ENCODE data around the gene CHRNB2. TPM values are rescaled to one million over a fixed set of nuclear protein-coding genes. Genes with fewer than 3 reads are reported as not detected.

Gene CHRNB2
- total RNA-seq, 2 donors from 2014 or later, result 0.52 to 7.6 TPM

DNA sequence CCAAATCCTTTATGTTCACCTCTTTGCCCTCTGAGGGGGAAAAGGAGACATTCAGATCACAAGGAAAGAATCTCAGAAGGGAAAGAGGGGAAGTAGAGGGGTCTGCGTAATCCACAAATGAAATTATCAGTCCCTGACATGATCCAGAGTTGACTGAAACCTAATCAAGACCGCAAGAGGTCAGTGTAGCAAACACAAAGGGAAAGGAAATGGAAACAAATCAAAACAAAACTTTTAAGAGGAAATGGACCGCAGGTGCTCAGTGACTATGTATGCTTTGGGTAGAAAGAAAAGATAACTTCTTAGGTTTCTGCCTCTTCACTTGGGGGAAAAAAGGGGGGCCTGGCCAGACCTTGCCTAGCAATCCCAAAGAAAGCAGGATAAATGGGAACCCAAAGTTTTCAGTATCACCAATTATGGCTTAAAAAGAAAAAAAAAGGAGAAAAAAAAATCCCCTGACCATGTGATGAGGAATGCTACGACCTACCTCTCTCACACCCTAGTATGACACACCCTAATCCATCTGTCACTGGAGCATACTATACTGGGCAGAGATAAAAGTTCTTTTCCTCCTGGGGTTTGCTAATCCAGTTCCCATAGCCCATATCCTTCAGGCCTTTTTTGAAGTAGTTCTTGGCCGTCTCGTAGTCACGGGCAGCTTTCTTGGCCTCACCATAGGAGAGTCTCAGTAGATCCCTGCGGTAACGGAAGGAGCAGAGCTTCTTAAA lies 16.9 kb downstream of the CHRNB2 start:
- TF ChIP-seq, protein P1, sequence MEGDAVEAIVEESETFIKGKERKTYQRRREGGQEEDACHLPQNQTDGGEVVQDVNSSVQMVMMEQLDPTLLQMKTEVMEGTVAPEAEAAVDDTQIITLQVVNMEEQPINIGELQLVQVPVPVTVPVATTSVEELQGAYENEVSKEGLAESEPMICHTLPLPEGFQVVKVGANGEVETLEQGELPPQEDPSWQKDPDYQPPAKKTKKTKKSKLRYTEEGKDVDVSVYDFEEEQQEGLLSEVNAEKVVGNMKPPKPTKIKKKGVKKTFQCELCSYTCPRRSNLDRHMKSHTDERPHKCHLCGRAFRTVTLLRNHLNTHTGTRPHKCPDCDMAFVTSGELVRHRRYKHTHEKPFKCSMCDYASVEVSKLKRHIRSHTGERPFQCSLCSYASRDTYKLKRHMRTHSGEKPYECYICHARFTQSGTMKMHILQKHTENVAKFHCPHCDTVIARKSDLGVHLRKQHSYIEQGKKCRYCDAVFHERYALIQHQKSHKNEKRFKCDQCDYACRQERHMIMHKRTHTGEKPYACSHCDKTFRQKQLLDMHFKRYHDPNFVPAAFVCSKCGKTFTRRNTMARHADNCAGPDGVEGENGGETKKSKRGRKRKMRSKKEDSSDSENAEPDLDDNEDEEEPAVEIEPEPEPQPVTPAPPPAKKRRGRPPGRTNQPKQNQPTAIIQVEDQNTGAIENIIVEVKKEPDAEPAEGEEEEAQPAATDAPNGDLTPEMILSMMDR (IDR thresholded peaks at IDR 0.05), result no peak
- no peak for TF ChIP-seq POLR2A (IDR thresholded peaks at IDR 0.05)
- Histone ChIP-seq H3K27ac (no peak overlapping the region), H3K9me3 (no peaks in the 10 kb centered on the region), H3K4me3 (no peak overlapping the region), H3K27me3 (no peaks in the 10 kb centered on the region), H3K4me1 (no peaks in the 10 kb centered on the region), H3K36me3 (replicated peaks in 1 of 2; ENCODE audit: insufficient read depth in 1 of 2, low read depth in 2 of 2) (peaks cover 19 to 76% of the 10 kb centered on the region in 2 donors)
- intact Hi-C loops (cut with DNase I), result loop anchor here (10.0 kb wide), 1 partner anchor 60 kb away; no protein-coding TSS in a partner anchor
- no peak for DNase-seq
- WGBS, 2 donors, result 86 to 88% methylated on average over 9 of the region's 9 CpGs
- no peak for ATAC-seq

DNA sequence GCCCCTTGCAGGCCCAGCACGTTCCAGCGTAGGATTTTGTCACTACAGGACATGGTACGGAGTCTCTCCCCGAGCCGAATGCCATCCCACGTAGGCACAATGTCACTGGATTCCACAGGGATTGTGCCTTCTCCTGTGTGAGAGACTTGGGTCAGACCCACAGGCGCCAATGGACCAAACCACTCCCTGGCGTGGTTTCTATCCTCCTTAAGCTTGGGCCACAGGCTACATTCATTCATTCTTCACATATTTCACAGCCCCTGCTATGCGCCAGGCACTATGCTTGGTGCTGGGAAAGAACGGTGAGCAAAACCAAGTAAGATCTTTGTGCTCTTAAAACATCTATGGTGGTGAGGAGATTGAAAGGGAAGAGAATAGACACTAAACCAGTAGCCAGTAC lies 18.7 kb downstream of the CHRNB2 start:
- WGBS, 2 donors, result 81 to 84% methylated on average over 4 to 10 of the region's 10 CpGs
- TF ChIP-seq, protein P1 (IDR thresholded peaks at IDR 0.05), result no peak
- no peak for TF ChIP-seq POLR2A (IDR thresholded peaks at IDR 0.05)
- DNase-seq (no peak), ATAC-seq (no peak)
- Histone ChIP-seq H3K27ac (no peak overlapping the region), H3K4me3 (no peak overlapping the region), H3K4me1 (no peaks in the 10 kb centered on the region), H3K36me3 (replicated peaks in 1 of 2; ENCODE audit: insufficient read depth in 1 of 2, low read depth in 2 of 2) (peaks cover 20 to 77% of the 10 kb centered on the region in 2 donors), H3K9me3 (no peaks in the 10 kb centered on the region), H3K27me3 (no peaks in the 10 kb centered on the region)
- intact Hi-C loops (cut with DNase I), result loop anchor here (10.0 kb wide), 1 partner anchor 61 kb away; no protein-coding TSS in a partner anchor

DNA sequence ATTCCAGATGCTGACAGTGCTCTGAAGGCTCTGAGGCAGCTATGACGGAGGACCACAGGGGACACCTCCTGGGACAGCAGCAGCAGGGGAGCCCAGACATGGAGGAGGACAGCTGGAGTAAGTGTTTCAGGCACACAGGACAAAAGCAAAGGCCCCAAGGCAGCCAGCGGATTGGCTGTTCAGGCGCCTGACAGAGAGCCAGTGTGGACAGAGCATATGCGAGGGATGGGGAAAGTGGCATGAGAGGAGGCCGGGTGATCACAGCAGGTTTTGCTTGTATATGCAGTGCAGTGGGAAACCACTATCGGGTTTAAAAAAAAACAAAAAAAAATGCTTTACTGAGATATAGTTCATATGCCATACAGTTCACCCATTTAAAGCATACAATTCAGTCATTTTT lies 19.1 kb downstream of the CHRNB2 start:
- intact Hi-C loops (cut with DNase I), result loop anchor here (10.0 kb wide), 1 partner anchor 62 kb away; no protein-coding TSS in a partner anchor
- Histone ChIP-seq H3K27ac (no peak overlapping the region), H3K36me3 (replicated peaks in 1 of 2; ENCODE audit: insufficient read depth in 1 of 2, low read depth in 2 of 2) (peaks cover 20 to 80% of the 10 kb centered on the region in 2 donors), H3K4me1 (no peaks in the 10 kb centered on the region), H3K9me3 (no peaks in the 10 kb centered on the region), H3K27me3 (no peaks in the 10 kb centered on the region), H3K4me3 (no peak overlapping the region)
- TF ChIP-seq, protein P1 (IDR thresholded peaks at IDR 0.05), result no peak
- TF ChIP-seq POLR2A (IDR thresholded peaks at IDR 0.05), result no peak
- DNase-seq, result no peak
- 80 to 86% methylated on average over 6 of the region's 6 CpGs for WGBS, 2 donors
- ATAC-seq, result no peak

DNA sequence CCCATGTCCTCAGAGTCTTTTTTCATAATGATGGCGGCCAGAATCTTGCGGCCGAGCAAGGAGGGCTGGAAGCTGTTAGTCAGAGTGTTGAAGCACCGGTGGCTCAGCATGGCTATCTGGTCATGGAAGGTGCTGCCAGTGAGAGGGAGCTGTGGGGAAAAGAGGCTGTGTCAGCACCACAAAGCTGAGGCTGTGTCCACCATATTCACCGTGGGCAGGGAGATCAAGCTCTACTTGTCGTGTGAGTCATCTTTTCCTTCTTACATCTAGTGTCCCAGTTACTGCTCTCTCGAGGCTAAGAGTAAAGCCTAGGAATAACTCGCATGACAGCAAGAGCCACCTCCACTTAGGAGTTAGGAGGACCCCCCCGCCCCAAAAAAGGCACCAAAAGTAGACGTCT lies 22.2 kb downstream of the CHRNB2 start:
- Histone ChIP-seq H3K27ac (no peak overlapping the region), H3K36me3 (replicated peaks in 1 of 2; ENCODE audit: insufficient read depth in 1 of 2, low read depth in 2 of 2) (peaks cover 10 to 66% of the 10 kb centered on the region in 2 donors), H3K4me3 (no peak overlapping the region), H3K27me3 (no peaks in the 10 kb centered on the region), H3K9me3 (no peaks in the 10 kb centered on the region), H3K4me1 (no peaks in the 10 kb centered on the region)
- DNase-seq (no peak), ATAC-seq (no peak)
- TF ChIP-seq POLR2A (IDR thresholded peaks at IDR 0.05), result no peak
- TF ChIP-seq, protein P1 (IDR thresholded peaks at IDR 0.05), result no peak
- intact Hi-C loops (cut with DNase I), result loop anchor here (10.0 kb wide), 1 partner anchor 65 kb away; no protein-coding TSS in a partner anchor
- WGBS, 2 donors, result 77 to 91% methylated on average over 9 to 10 of the region's 10 CpGs
